Neural cell (in vitro differentiated cells): Measurements from ENCODE around the gene SLC41A3. TPM values are rescaled to one million over a fixed set of nuclear protein-coding genes. Genes with fewer than 3 reads are reported as not detected.

Experiments used
- H2AFZ ChIP-seq: fragments of 200-600, 300-800 bp; sonication (generic), shearing (Covaris generic); 2 replicates; pipeline ENCODE4 v1.6.0; 2014; ENCODE audit warnings: low read depth, mild to moderate bottlenecking, antibody characterized with exemption, low read length, moderate library complexity
- H3F3A ChIP-seq: fragments of 200-600 bp; shearing (Covaris generic); 2 replicates; pipeline ENCODE4 v1.6.1; 2016; ENCODE audit warnings: mild to moderate bottlenecking, moderate library complexity, mixed read lengths, antibody characterized with exemption, low read length; ENCODE audit not compliant: insufficient read depth, poor library complexity, severe bottlenecking
- H3K27ac ChIP-seq: fragments of 200-600, 300-800 bp; sonication (generic), shearing (Covaris generic); 2 replicates; pipeline ENCODE4 v1.5.1; 2014; ENCODE audit warnings: mild to moderate bottlenecking, low read length, moderate library complexity
- H3K27me3 ChIP-seq: fragments of 300-800, 200-600 bp; sonication (generic), shearing (Covaris generic); 2 replicates; pipeline ENCODE4 v1.6.0; 2014; ENCODE audit warnings: mild to moderate bottlenecking, low read depth, low read length, moderate library complexity; ENCODE audit not compliant: insufficient read depth
- H3K36me3 ChIP-seq: fragments of 300-800, 200-600 bp; sonication (generic), shearing (Covaris generic); 2 replicates; pipeline ENCODE4 v1.5.1; 2014; ENCODE audit warnings: mild to moderate bottlenecking, antibody characterized with exemption, low read length, moderate library complexity; ENCODE audit not compliant: insufficient read depth
- H3K4me2 ChIP-seq: fragments of 300-800, 200-600 bp; sonication (generic), shearing (Covaris generic); 2 replicates; pipeline ENCODE4 v1.6.0; 2014; ENCODE audit warnings: mild to moderate bottlenecking, low read length
- H3K4me3 ChIP-seq: fragments of 300-800, 200-600 bp; sonication (generic), shearing (Covaris generic); 2 replicates; pipeline ENCODE4 v1.5.1; 2014; ENCODE audit warnings: mild to moderate bottlenecking, low read length, moderate library complexity
- H3K79me2 ChIP-seq: fragments of 200-600 bp; shearing (Covaris generic); replicated peaks from 2 replicates; pipeline ENCODE4 v1.6.0; 2014; ENCODE audit warnings: mild to moderate bottlenecking, low read length, moderate library complexity; ENCODE audit not compliant: insufficient read depth
- H3K9ac ChIP-seq: fragments of 300-800, 200-600 bp; sonication (generic), shearing (Covaris generic); 2 replicates; pipeline ENCODE4 v1.6.1; 2016; ENCODE audit warnings: mild to moderate bottlenecking, low read length, mixed read lengths
- H3K9me2 ChIP-seq: fragments of 200-600 bp; shearing (Covaris generic); 2 replicates; pipeline ENCODE4 v1.6.1; 2016; ENCODE audit warnings: mild to moderate bottlenecking, low read length, mixed read lengths; ENCODE audit not compliant: insufficient read depth
- H3K9me3 ChIP-seq: fragments of 200-600, 300-800 bp; sonication (generic), shearing (Covaris generic); 2 replicates; pipeline ENCODE4 v1.6.1; 2016; ENCODE audit warnings: mild to moderate bottlenecking, mixed run types, low read length, moderate library complexity, mixed read lengths
- H4K20me1 ChIP-seq: fragments of 200-600 bp; shearing (Covaris generic); 2 replicates; pipeline ENCODE4 v1.6.1; 2016; ENCODE audit warnings: mild to moderate bottlenecking, mixed run types; ENCODE audit not compliant: insufficient read depth
- CTCF ChIP-seq: fragments of 450-650 bp; IDR thresholded peaks from 2 replicates; pipeline ENCODE4 v1.5.1; 2014; ENCODE audit warnings: antibody characterized with exemption, mild to moderate bottlenecking, moderate library complexity; ENCODE audit not compliant: poor library complexity, severe bottlenecking
- EP300 ChIP-seq: fragments of 450-650 bp; conservative IDR thresholded peaks from 2 replicates; pipeline ENCODE4 v1.6.1; 2014; ENCODE audit warnings: antibody characterized with exemption, mild to moderate bottlenecking, moderate library complexity; ENCODE audit not compliant: poor library complexity, severe bottlenecking
- EZH2 ChIP-seq: fragments of 200-600, 300-800 bp; shearing (Covaris generic), sonication (generic); IDR thresholded peaks from 2 replicates; pipeline ENCODE4 v1.6.1; 2014; ENCODE audit warnings: antibody characterized with exemption, low read length, borderline replicate concordance, mild to moderate bottlenecking; ENCODE audit not compliant: insufficient read depth, poor library complexity, severe bottlenecking
- MXI1 ChIP-seq: fragments of 450-650 bp; conservative IDR thresholded peaks from 2 replicates; pipeline ENCODE4 v1.6.1; 2014; ENCODE audit warnings: antibody characterized with exemption, mild to moderate bottlenecking; ENCODE audit not compliant: poor library complexity, severe bottlenecking
- POLR2AphosphoS5 ChIP-seq: IDR thresholded peaks from 2 replicates; pipeline ENCODE4 v1.6.1; 2012
- RAD21 ChIP-seq: fragments of 450-650 bp; conservative IDR thresholded peaks from 2 replicates; pipeline ENCODE4 v1.6.1; 2014; ENCODE audit warnings: antibody characterized with exemption, mild to moderate bottlenecking, moderate library complexity
- REST ChIP-seq: IDR thresholded peaks from 2 replicates; pipeline ENCODE4 v1.6.1; 2012; ENCODE audit warnings: borderline replicate concordance
- SMC3 ChIP-seq: fragments of 450-650 bp; conservative IDR thresholded peaks from 2 replicates; pipeline ENCODE4 v1.6.1; 2014; ENCODE audit warnings: antibody characterized with exemption, mild to moderate bottlenecking, moderate library complexity; ENCODE audit not compliant: poor library complexity
- TAF1 ChIP-seq: IDR thresholded peaks from 2 replicates; pipeline ENCODE4 v1.6.1; 2012; ENCODE audit warnings: low read depth
- polyA plus RNA-seq: library from polyadenylated mRNA; depleted of rRNA; stranded (reverse); fragments of >200 nt; gene quantifications from 2 replicates; pipeline ENCODE4 v1.2.3, GENCODE V29; 2014

SLC41A3 gene
- polyA plus RNA-seq, 1 donor from 2014 or later, result 80.0 TPM

GRCh38 chr3:126130081-126130855, 46.3 kb upstream of the SLC41A3 start (continued):
- no peak for TF ChIP-seq EP300

- Histone ChIP-seq H3K4me3 (no peak overlapping the region), H3K9ac (no peak overlapping the region), H3K79me2 (no peaks in the 10 kb centered on the region), H4K20me1 (no peaks in the 10 kb centered on the region), H3K4me2 (no peak overlapping the region), H3K9me2 (no peaks in the 10 kb centered on the region), H3K27ac (no peak overlapping the region), H3K36me3 (no peaks in the 10 kb centered on the region), H2AFZ (no peak overlapping the region), H3F3A (no peaks in the 10 kb centered on the region), H3K9me3 (no peaks in the 10 kb centered on the region), H3K27me3 (no peaks in the 10 kb centered on the region)
- TF ChIP-seq SMC3 (no peak), CTCF (no peak), POLR2AphosphoS5 (no peak), RAD21 (no peak), TAF1 (no peak), REST (no peak), EZH2 (no peak), EP300 (no peak), MXI1 (no peak)
Observed at GRCh38 chr3:126129398-126129891, 45.5 kb upstream of the SLC41A3 start.

GRCh38 chr3:126128504-126129397, 44.8 kb upstream of the SLC41A3 start:
- Histone ChIP-seq H3F3A (no peaks in the 10 kb centered on the region), H3K27me3 (no peaks in the 10 kb centered on the region), H3K9me3 (no peaks in the 10 kb centered on the region)

More at GRCh38 chr3:126128504-126129397, 44.8 kb upstream of the SLC41A3 start:
- Histone ChIP-seq H3K4me3 (no peak overlapping the region), H3K27ac (no peak overlapping the region), H3K79me2 (no peaks in the 10 kb centered on the region), H3K9ac (no peak overlapping the region), H3K4me2 (no peak overlapping the region), H3K9me2 (no peaks in the 10 kb centered on the region), H2AFZ (no peak overlapping the region), H4K20me1 (no peaks in the 10 kb centered on the region), H3K36me3 (no peaks in the 10 kb centered on the region)
- TF ChIP-seq CTCF (no peak), EP300 (no peak), POLR2AphosphoS5 (no peak), SMC3 (no peak), RAD21 (no peak), REST (no peak), MXI1 (no peak), EZH2 (no peak), TAF1 (no peak)
